ENCODE measurements around the gene SLC12A2. TPM values are rescaled to one million over a fixed set of nuclear protein-coding genes. Genes with fewer than 3 reads are reported as not detected.

Gene SLC12A2
- total RNA-seq, 1 donor from 2014 or later: 29.2 TPM

DNA sequence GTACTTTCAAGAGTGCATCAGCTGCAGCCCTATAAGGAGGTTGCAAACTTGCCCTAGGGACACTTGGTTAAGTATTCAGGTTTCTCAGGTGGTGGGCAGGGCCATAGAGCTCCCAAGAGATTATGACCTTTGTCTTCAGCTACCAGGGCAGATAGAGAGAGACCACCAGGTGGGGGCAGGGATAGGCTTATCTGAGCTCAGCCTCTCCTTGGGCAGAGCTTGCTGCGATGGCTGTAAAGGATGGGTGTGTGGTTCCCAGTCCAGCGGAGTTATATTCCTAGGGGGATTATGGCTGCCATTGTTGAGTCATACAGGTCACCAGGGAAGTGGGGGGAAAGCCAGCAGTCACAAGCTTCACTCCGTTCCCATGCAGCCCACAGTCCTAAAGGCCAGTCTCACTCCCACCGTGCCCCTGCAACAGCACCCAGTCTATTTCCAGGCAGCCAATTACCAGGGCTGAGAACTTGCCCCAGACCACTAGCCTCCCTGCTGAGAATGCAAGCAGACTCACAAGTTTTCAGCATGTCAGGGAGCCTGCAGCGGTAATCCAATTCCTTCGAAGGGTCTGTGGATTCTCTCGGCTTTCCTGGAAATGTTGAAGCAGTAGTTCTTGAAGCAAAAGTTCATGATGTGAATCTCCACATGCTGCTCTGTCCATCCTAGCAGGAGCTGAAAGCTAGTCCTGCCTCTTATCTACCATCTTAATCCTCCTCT, 151.5 kb downstream of the SLC12A2 start:
- no peak overlapping the region for H3K4me3 Mint-ChIP-seq (ENCODE audit: unreplicated experiment)
- H3K27ac Mint-ChIP-seq (ENCODE audit: unreplicated experiment): no peak overlapping the region
- no peaks in the 10 kb centered on the region for H3K36me3 Mint-ChIP-seq (ENCODE audit: unreplicated experiment)
- DNase-seq: no peak
- TF ChIP-seq, protein P1, sequence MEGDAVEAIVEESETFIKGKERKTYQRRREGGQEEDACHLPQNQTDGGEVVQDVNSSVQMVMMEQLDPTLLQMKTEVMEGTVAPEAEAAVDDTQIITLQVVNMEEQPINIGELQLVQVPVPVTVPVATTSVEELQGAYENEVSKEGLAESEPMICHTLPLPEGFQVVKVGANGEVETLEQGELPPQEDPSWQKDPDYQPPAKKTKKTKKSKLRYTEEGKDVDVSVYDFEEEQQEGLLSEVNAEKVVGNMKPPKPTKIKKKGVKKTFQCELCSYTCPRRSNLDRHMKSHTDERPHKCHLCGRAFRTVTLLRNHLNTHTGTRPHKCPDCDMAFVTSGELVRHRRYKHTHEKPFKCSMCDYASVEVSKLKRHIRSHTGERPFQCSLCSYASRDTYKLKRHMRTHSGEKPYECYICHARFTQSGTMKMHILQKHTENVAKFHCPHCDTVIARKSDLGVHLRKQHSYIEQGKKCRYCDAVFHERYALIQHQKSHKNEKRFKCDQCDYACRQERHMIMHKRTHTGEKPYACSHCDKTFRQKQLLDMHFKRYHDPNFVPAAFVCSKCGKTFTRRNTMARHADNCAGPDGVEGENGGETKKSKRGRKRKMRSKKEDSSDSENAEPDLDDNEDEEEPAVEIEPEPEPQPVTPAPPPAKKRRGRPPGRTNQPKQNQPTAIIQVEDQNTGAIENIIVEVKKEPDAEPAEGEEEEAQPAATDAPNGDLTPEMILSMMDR (IDR thresholded peaks at IDR 0.05; ENCODE audit: partially characterized antibody, unreplicated experiment): no peak
- no peaks in the 10 kb centered on the region for H3K27me3 Mint-ChIP-seq (ENCODE audit: unreplicated experiment)
- H3K9me3 Mint-ChIP-seq (ENCODE audit: unreplicated experiment): peaks cover 2% of the 10 kb centered on the region
- H3K4me1 Mint-ChIP-seq (ENCODE audit: low read depth, unreplicated experiment): peaks cover 7% of the 10 kb centered on the region

- TF ChIP-seq, protein P1 (IDR thresholded peaks at IDR 0.05; ENCODE audit: partially characterized antibody, unreplicated experiment): no peak
- Mint-ChIP-seq H3K36me3 (ENCODE audit: unreplicated experiment) (no peaks in the 10 kb centered on the region), H3K4me3 (ENCODE audit: unreplicated experiment) (no peak overlapping the region), H3K4me1 (ENCODE audit: low read depth, unreplicated experiment) (peaks cover 7% of the 10 kb centered on the region), H3K27me3 (ENCODE audit: unreplicated experiment) (no peaks in the 10 kb centered on the region), H3K27ac (ENCODE audit: unreplicated experiment) (no peak overlapping the region), H3K9me3 (ENCODE audit: unreplicated experiment) (peaks cover 2% of the 10 kb centered on the region)
- no peak for DNase-seq
These were observed 152.8 kb downstream of the SLC12A2 start for GRCh38 chr5:128236334-128236733.

GRCh38 chr5:128237000-128237399, 153.4 kb downstream of the SLC12A2 start:
- H3K4me3 Mint-ChIP-seq (ENCODE audit: unreplicated experiment): no peak overlapping the region
- H3K36me3 Mint-ChIP-seq (ENCODE audit: unreplicated experiment): no peaks in the 10 kb centered on the region
- peaks cover 2% of the 10 kb centered on the region for H3K9me3 Mint-ChIP-seq (ENCODE audit: unreplicated experiment)
- H3K27ac Mint-ChIP-seq (ENCODE audit: unreplicated experiment): no peak overlapping the region
- peaks cover 7% of the 10 kb centered on the region for H3K4me1 Mint-ChIP-seq (ENCODE audit: low read depth, unreplicated experiment)
- TF ChIP-seq, protein P1 (IDR thresholded peaks at IDR 0.05; ENCODE audit: partially characterized antibody, unreplicated experiment): no peak
- H3K27me3 Mint-ChIP-seq (ENCODE audit: unreplicated experiment): no peaks in the 10 kb centered on the region
- DNase-seq: no peak

GRCh38 chr5:128237546-128237945, 154.0 kb downstream of the SLC12A2 start:
- H3K4me1 Mint-ChIP-seq (ENCODE audit: low read depth, unreplicated experiment): peaks cover 7% of the 10 kb centered on the region
- no peak for DNase-seq
- H3K4me3 Mint-ChIP-seq (ENCODE audit: unreplicated experiment): no peak overlapping the region
- TF ChIP-seq, protein P1 (IDR thresholded peaks at IDR 0.05; ENCODE audit: partially characterized antibody, unreplicated experiment): no peak
- no peaks in the 10 kb centered on the region for H3K36me3 Mint-ChIP-seq (ENCODE audit: unreplicated experiment)
- H3K9me3 Mint-ChIP-seq (ENCODE audit: unreplicated experiment): peaks cover 2% of the 10 kb centered on the region
- no peaks in the 10 kb centered on the region for H3K27me3 Mint-ChIP-seq (ENCODE audit: unreplicated experiment)
- H3K27ac Mint-ChIP-seq (ENCODE audit: unreplicated experiment): peak overlapping the region; percentile 36

All from glutamatergic neuron (in vitro differentiated cells).